ENCODE measurements around the gene ZNF3. TPM values are rescaled to one million over a fixed set of nuclear protein-coding genes. Genes with fewer than 3 reads are reported as not detected.

Gene ZNF3
- total RNA-seq, 1 donor from 2014 or later = 23.0 TPM

DNA sequence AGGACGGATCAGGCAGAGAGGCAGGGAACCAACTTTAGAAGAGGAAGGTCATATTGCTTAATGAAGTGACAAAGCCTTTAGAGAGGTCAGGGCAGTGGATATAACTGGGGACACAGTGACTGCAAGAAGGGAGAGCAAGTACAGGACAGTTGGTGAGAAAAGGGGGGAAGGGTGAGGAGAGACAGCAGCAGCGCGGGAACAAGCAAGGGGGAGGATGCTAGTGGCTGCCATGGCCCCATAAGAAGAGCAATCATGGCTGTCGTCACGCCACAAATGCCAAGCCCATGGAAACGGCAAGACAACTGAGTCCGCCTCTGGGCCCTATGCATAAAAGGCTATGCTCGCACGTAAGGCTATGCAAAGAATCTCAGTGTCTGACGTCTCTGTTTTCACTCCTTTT lies 9.1 kb downstream of the ZNF3 start:
- Histone ChIP-seq H3K4me3 (no peak overlapping the region), H3K4me1 (no peaks in the 10 kb centered on the region), H3K9me3 (peaks cover 28% of the 10 kb centered on the region), H3K27me3 (ENCODE audit: low read depth) (no peaks in the 10 kb centered on the region), H3K36me3 (peaks cover 89% of the 10 kb centered on the region), H3K27ac (no peak overlapping the region)
- no peak for ATAC-seq
- no peak for DNase-seq
- TF ChIP-seq, protein P1, sequence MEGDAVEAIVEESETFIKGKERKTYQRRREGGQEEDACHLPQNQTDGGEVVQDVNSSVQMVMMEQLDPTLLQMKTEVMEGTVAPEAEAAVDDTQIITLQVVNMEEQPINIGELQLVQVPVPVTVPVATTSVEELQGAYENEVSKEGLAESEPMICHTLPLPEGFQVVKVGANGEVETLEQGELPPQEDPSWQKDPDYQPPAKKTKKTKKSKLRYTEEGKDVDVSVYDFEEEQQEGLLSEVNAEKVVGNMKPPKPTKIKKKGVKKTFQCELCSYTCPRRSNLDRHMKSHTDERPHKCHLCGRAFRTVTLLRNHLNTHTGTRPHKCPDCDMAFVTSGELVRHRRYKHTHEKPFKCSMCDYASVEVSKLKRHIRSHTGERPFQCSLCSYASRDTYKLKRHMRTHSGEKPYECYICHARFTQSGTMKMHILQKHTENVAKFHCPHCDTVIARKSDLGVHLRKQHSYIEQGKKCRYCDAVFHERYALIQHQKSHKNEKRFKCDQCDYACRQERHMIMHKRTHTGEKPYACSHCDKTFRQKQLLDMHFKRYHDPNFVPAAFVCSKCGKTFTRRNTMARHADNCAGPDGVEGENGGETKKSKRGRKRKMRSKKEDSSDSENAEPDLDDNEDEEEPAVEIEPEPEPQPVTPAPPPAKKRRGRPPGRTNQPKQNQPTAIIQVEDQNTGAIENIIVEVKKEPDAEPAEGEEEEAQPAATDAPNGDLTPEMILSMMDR (IDR thresholded peaks at IDR 0.05) = no peak
- intact Hi-C loops (cut with DNase I) = no loop called here

DNA sequence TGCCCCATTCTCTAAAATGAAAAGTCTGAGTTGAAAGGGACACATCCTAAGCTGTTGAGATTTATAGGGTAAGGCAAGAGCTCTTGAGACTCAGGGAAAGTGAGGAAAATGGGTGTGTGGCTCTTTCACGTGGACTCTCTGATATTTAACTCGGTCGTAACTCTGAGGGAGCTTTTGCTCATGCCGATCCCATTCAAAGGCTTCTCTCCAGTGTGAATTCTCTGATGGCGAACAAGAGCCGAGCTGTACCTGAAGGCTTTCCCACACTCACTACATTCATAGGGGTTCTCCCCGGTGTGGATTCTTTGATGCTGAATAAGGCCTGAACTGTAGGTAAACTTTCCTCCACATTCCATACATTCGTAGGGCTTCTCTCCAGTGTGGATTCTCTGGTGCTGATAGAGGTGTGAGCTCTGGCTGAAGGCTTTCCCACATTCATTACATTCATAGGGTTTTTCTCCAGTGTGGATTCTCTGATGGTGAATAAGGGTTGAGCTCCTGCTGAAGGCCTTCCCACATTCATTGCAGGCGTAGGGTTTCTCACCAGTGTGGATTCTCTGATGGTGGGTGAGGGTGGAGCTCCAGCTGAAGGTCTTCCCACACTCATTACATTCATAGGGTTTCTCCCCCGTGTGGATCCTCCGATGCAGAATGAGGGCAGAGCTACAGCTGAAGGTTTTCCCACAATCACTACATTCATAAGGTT lies 10.4 kb downstream of the ZNF3 start:
- intact Hi-C loops (cut with DNase I) = no loop called here
- peaks cover 80% of the 10 kb centered on the region for H3K36me3 ChIP-seq

DNA sequence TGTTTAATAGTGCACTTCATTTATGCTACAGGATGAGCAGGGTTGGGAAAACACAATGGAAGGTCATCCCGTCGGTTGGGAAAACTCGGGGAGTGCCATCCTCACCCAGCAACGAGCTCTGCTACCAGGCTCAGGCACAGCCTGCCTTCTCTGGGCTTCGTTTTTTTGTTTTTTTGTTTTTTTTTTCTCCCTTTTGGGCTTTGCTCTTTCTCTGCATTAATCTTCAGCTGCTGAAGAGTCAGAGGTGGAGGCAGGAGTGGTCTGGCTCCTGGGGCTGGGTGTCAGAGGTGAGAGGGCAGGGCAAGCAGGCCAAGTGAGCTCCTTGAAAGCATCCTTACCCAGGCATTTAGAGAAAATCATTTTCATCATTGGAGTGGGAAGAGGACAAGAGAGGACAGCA lies 11.5 kb downstream of the ZNF3 start:
- Histone ChIP-seq H3K27ac (no peak overlapping the region), H3K27me3 (ENCODE audit: low read depth) (no peaks in the 10 kb centered on the region), H3K4me3 (no peak overlapping the region), H3K9me3 (peaks cover 28% of the 10 kb centered on the region), H3K4me1 (peaks cover 8% of the 10 kb centered on the region), H3K36me3 (peaks cover 68% of the 10 kb centered on the region)
- DNase-seq (no peak), ATAC-seq (no peak)
- intact Hi-C loops (cut with DNase I) = no loop called here
- TF ChIP-seq, protein P1 (IDR thresholded peaks at IDR 0.05) = no peak

More for the DNA sequence above, 10.4 kb downstream of the ZNF3 start:
- Histone ChIP-seq H3K4me1 (no peaks in the 10 kb centered on the region), H3K27ac (no peak overlapping the region), H3K27me3 (ENCODE audit: low read depth) (no peaks in the 10 kb centered on the region), H3K9me3 (peaks cover 28% of the 10 kb centered on the region), H3K4me3 (no peak overlapping the region)
- DNase-seq (no peak), ATAC-seq (no peak)
- TF ChIP-seq, protein P1 (IDR thresholded peaks at IDR 0.05) = no peak

DNA sequence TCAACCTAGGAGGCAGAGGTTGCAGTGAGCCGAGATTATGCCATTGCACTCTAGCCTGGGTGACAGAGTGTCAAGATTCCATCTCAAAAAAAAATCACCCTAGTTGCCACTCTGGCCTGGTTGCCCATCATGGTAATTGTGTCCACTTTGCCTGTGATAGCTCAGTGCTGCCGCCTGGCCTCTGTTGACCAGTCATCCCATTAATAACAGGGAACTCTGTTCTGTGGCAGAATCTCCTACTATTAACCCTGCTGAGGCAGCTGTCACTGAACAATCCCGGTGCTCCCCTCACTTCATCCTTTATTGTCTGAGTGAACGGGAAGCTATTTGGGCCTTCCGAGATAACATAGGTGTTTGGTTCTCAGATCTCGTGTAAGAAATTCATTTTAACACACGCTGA lies 14.6 kb downstream of the ZNF3 start:
- Histone ChIP-seq H3K27me3 (ENCODE audit: low read depth) (no peaks in the 10 kb centered on the region), H3K27ac (no peak overlapping the region), H3K9me3 (peaks cover 18% of the 10 kb centered on the region), H3K4me3 (no peak overlapping the region), H3K36me3 (peaks cover 66% of the 10 kb centered on the region), H3K4me1 (peaks cover 11% of the 10 kb centered on the region)
- TF ChIP-seq, protein P1 (IDR thresholded peaks at IDR 0.05) = no peak
- intact Hi-C loops (cut with DNase I) = no loop called here
- no peak for ATAC-seq
- no peak for DNase-seq

DNA sequence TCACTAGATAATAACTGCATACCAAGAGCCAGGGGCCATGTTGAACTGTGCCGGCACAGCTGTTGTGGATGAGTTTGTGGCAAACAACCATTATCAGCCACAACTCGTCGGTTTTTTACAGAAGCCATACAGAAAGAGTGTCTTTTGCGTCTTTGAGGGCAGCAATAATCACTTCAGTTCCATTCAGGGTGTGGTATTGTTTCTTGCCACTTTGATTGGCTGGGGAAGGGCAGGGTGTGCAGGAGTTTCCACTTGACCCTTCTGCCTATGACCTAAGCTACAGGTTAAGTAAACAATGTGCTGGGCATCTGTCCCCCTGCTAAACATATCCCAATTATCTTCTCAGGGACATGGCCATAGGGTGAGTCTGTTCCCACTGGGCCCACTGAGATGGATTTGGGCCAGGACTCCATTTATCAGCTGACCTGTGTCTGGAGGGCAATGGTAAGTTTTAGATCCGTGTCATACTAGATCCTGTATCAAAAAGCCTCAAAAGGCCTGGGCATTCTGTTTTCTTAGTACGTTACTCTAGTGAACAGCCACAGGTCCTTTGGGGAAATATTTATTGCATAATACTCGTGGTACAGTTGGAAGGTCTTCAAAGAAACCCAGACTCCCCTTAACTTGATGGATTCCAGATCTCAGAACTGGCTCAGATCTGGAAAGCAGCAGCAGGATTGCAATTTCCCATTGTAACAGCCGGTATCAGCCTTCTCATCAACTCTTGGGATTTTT lies 15.9 kb downstream of the ZNF3 start:
- TF ChIP-seq, protein P1 (IDR thresholded peaks at IDR 0.05) = no peak
- no peaks in the 10 kb centered on the region for H3K27me3 ChIP-seq (ENCODE audit: low read depth)
- peaks cover 65% of the 10 kb centered on the region for H3K36me3 ChIP-seq
- ATAC-seq (peak; percentile 65 to 69), DNase-seq (no peak)
- H3K4me3 ChIP-seq = no peak overlapping the region
- peaks cover 11% of the 10 kb centered on the region for H3K4me1 ChIP-seq
- H3K27ac ChIP-seq = peak overlapping the region; percentile 47
- peaks cover 5% of the 10 kb centered on the region for H3K9me3 ChIP-seq
- intact Hi-C loops (cut with DNase I) = no loop called here

Measured in lower lobe of right lung (tissue), 2 donors.